IPS-15b (cell line): ENCODE results near the gene PIKFYVE.
"Not testable (repeated sequence)": the region's sequence is repeated elsewhere in the genome, so short reads cannot be mapped to it uniquely, and the experiment has no call there.

ENCODE experiments used
- H3K27me3 ChIP-seq: one replicate; pipeline ENCODE4 v1.6.1; 2013; ENCODE audit warnings: low read length; ENCODE audit not compliant: control insufficient read depth, insufficient read depth
- H3K36me3 ChIP-seq: one replicate; pipeline ENCODE4 v1.6.1; 2013; ENCODE audit warnings: low read length; ENCODE audit not compliant: control insufficient read depth, insufficient read depth
- H3K4me1 ChIP-seq: one replicate; pipeline ENCODE4 v1.6.1; 2013; ENCODE audit warnings: mild to moderate bottlenecking, low read length; ENCODE audit not compliant: control insufficient read depth, insufficient read depth
- H3K4me3 ChIP-seq: one replicate; pipeline ENCODE4 v1.5.1; 2013; ENCODE audit warnings: low read depth, low read length
- H3K9ac ChIP-seq: one replicate; pipeline ENCODE4 v1.6.1; 2013; ENCODE audit warnings: low read depth, mild to moderate bottlenecking, low read length
- H3K9me3 ChIP-seq: one replicate; pipeline ENCODE4 v1.6.1; 2013; ENCODE audit warnings: mild to moderate bottlenecking, low read length; ENCODE audit not compliant: control insufficient read depth, insufficient read depth

Gene PIKFYVE

GRCh38 chr2:208256849-208257813 lies 8.9 kb upstream of the PIKFYVE start:
- not testable (repeated sequence) for H3K36me3 ChIP-seq, H3K27me3 ChIP-seq, H3K9ac ChIP-seq, H3K4me1 ChIP-seq, H3K9me3 ChIP-seq, H3K4me3 ChIP-seq

DNA sequence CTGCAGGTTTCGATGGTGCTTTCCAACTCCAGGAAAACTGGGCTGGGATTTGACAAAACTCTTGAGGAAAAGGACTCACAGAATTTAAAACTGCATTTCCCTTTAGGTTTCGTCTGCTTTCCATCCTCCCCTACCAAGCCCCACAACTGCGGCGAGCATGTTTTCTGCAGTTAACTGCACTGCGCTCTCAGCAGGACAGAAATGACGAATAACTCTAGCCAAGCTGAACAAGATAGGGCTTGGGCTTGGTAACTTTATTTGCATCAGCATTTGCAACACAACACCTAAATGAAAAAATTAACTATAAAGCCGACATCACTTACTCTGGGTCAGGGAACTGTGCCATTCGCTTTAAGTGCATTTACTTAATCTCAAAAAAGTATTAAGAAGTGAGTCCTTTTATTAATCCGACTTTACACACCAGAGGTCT lies 669 bp upstream of the PIKFYVE start:
- Histone ChIP-seq H3K9ac (no peak overlapping the region), H3K27me3 (no peaks in the 10 kb centered on the region), H3K4me3 (peak overlapping the region; percentile 61), H3K36me3 (no peaks in the 10 kb centered on the region), H3K4me1 (no peaks in the 10 kb centered on the region), H3K9me3 (no peaks in the 10 kb centered on the region)

GRCh38 chr2:208266553-208266893 lies 468 bp downstream of the PIKFYVE start:
- Histone ChIP-seq H3K27me3 (no peaks in the 10 kb centered on the region), H3K9me3 (no peaks in the 10 kb centered on the region), H3K4me3 (peak overlapping the region; percentile 89), H3K36me3 (no peaks in the 10 kb centered on the region), H3K9ac (peak overlapping the region; percentile 82), H3K4me1 (no peaks in the 10 kb centered on the region)

- Histone ChIP-seq H3K27me3 (no peaks in the 10 kb centered on the region), H3K4me1 (no peaks in the 10 kb centered on the region), H3K4me3 (peak overlapping the region; percentile 89), H3K9ac (peak overlapping the region; percentile 82), H3K9me3 (no peaks in the 10 kb centered on the region), H3K36me3 (no peaks in the 10 kb centered on the region)
Observed at GRCh38 chr2:208266936-208267335, 881 bp downstream of the PIKFYVE start.

DNA sequence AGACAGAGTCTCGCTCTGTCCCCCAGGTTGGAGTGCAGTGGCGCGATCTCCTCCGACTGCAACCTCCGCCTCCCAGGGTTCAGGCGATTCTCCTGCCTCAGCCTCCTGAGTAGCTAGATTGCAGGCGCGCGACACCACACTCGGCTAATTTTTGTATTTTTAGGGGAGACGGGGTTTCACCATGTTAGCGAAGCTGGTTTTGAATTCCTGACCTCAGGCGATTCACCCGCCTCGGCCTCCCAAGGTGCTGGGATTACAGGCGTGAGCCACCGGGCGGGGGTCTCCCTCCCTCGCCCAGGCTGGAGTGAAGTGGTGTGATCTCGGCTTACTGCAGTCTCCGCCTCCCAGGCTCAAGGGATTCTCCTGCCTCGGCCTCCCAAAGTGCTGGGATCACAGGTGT lies 1.5 kb downstream of the PIKFYVE start:
- not testable (repeated sequence) for H3K9me3 ChIP-seq, H3K36me3 ChIP-seq, H3K27me3 ChIP-seq, H3K4me1 ChIP-seq, H3K9ac ChIP-seq
- H3K4me3 ChIP-seq: peak overlapping the region; percentile 89

GRCh38 chr2:208268156-208268952 lies 2.3 kb downstream of the PIKFYVE start:
- H3K4me3 ChIP-seq: no peak overlapping the region
- no peak overlapping the region for H3K9ac ChIP-seq
- no peaks in the 10 kb centered on the region for H3K36me3 ChIP-seq
- no peaks in the 10 kb centered on the region for H3K9me3 ChIP-seq
- no peaks in the 10 kb centered on the region for H3K4me1 ChIP-seq
- H3K27me3 ChIP-seq: no peaks in the 10 kb centered on the region

- Histone ChIP-seq H3K4me1 (no peaks in the 10 kb centered on the region), H3K36me3 (no peaks in the 10 kb centered on the region), H3K9ac (no peak overlapping the region), H3K27me3 (no peaks in the 10 kb centered on the region), H3K4me3 (no peak overlapping the region), H3K9me3 (no peaks in the 10 kb centered on the region)
Observed at GRCh38 chr2:208269091-208269490, 3.0 kb downstream of the PIKFYVE start.

- peaks cover 6% of the 10 kb centered on the region for H3K36me3 ChIP-seq
- no peak overlapping the region for H3K4me3 ChIP-seq
- H3K4me1 ChIP-seq: no peaks in the 10 kb centered on the region
Observed at GRCh38 chr2:208274748-208275147, 8.7 kb downstream of the PIKFYVE start.

GRCh38 chr2:208278549-208278948 lies 12.5 kb downstream of the PIKFYVE start:
- Histone ChIP-seq H3K9me3 (no peaks in the 10 kb centered on the region), H3K9ac (no peak overlapping the region), H3K27me3 (no peaks in the 10 kb centered on the region), H3K36me3 (peaks cover 18% of the 10 kb centered on the region), H3K4me1 (no peaks in the 10 kb centered on the region), H3K4me3 (no peak overlapping the region)

More at GRCh38 chr2:208274748-208275147, 8.7 kb downstream of the PIKFYVE start:
- no peaks in the 10 kb centered on the region for H3K27me3 ChIP-seq
- H3K9ac ChIP-seq: no peak overlapping the region
- no peaks in the 10 kb centered on the region for H3K9me3 ChIP-seq

- H3K36me3 ChIP-seq: peaks cover 18% of the 10 kb centered on the region
- no peaks in the 10 kb centered on the region for H3K9me3 ChIP-seq
- H3K27me3 ChIP-seq: no peaks in the 10 kb centered on the region
- no peak overlapping the region for H3K9ac ChIP-seq
- no peak overlapping the region for H3K4me3 ChIP-seq
- no peaks in the 10 kb centered on the region for H3K4me1 ChIP-seq
Observed at GRCh38 chr2:208279236-208279635, 13.2 kb downstream of the PIKFYVE start.

DNA sequence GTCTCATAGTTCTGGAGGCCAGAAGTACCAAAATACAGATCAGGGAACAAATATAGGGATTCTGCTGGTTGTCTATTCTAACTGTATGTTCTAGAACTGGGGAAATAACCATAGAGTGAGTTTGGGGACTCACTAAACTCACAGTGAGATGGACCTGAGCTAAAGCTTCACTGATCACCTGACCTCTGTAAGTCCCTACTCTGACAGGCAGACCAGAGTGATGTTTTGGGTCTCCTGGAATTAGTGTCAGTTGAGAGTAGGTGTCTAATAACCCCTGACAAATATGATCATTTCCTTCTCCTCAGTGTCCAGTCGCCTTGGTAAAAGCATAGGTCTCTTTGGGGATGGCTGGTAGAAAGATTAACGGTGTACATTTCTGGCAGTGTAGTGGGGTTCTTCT lies 14.2 kb downstream of the PIKFYVE start:
- Histone ChIP-seq H3K9ac (no peak overlapping the region), H3K36me3 (peaks cover 13% of the 10 kb centered on the region), H3K4me3 (no peak overlapping the region), H3K4me1 (no peaks in the 10 kb centered on the region), H3K27me3 (no peaks in the 10 kb centered on the region), H3K9me3 (no peaks in the 10 kb centered on the region)

GRCh38 chr2:208280933-208281332 lies 14.9 kb downstream of the PIKFYVE start:
- Histone ChIP-seq H3K4me1 (no peaks in the 10 kb centered on the region), H3K36me3 (peaks cover 15% of the 10 kb centered on the region), H3K9me3 (no peaks in the 10 kb centered on the region), H3K27me3 (no peaks in the 10 kb centered on the region), H3K4me3 (no peak overlapping the region), H3K9ac (no peak overlapping the region)
